ENCODE results near the gene KRT7. TPM values are rescaled to one million over a fixed set of nuclear protein-coding genes. Genes with fewer than 3 reads are reported as not detected.
A peak's percentile ranks its signal among the peaks of the same experiment; 100 is the strongest.

The KRT7 gene
- polyA plus RNA-seq, 1 experiment: 4.6 TPM

DNA sequence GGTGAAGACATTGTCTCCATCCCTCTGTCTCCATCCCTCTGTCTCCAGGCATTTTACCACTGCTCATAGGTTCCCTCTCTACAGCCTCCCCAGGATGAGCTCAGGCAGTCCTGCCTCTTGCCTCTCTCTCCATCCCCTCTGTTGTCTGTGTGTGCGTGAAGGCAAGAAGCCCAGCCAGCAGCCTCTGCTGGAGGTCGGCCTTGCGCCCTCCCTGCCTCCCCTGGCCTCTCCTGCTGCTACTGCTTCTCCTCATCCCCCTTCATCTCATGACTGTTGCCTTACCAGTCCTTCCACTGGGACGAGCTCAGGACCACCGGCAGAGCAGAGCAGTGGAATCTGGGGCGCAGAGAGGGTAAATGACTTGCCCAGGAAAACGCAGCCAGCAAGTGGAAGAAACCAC lies 44.4 kb upstream of the KRT7 start:
- TF ChIP-seq CTCF (IDR thresholded peaks at IDR 0.05; ENCODE audit: low read depth, low read length): no peak
- Histone ChIP-seq H3K9me3 (ENCODE audit: control insufficient read depth, insufficient read depth, low read length) (no peaks in the 10 kb centered on the region; the same call in 1 of the 2 replicates), H3K4me3 (ENCODE audit: low read depth, low read length) (no peak overlapping the region), H3K27ac (ENCODE audit: low read depth, low read length) (no peak overlapping the region), H3K27me3 (ENCODE audit: control insufficient read depth, insufficient read depth, low read length) (no peaks in the 10 kb centered on the region)
- ChIA-PET POLR2A (interaction anchor here (0.6 kb wide), 1 partner anchor 65 kb away, joined by 8 read pairs; no protein-coding TSS in a partner anchor), CTCF (no interaction called here)
- DNase-seq (ENCODE audit: low read depth, low spot score): no peak

GRCh38 chr12:52189376-52190174 lies 43.5 kb upstream of the KRT7 start:
- H3K27ac ChIP-seq (ENCODE audit: low read depth, low read length): peak overlapping the region; percentile 59
- H3K9me3 ChIP-seq (ENCODE audit: control insufficient read depth, insufficient read depth, low read length): no peaks in the 10 kb centered on the region; the same call in 1 of the 2 replicates
- POLR2A ChIA-PET: no interaction called here

GRCh38 chr12:52190860-52191729 lies 41.9 kb upstream of the KRT7 start:
- CTCF ChIA-PET: interaction anchor here (0.9 to 1.5 kb wide), 4 partner anchors 11 to 24 kb away, joined by 3 to 5 read pairs (median 4); no protein-coding TSS in a partner anchor
- H3K4me3 ChIP-seq (ENCODE audit: low read depth, low read length): no peak overlapping the region

More at GRCh38 chr12:52189376-52190174, 43.5 kb upstream of the KRT7 start:
- CTCF ChIA-PET: interaction anchor here (1.5 kb wide), 1 partner anchor 14 kb away, joined by 4 read pairs; no protein-coding TSS in a partner anchor
- H3K27me3 ChIP-seq (ENCODE audit: control insufficient read depth, insufficient read depth, low read length): no peaks in the 10 kb centered on the region
- DNase-seq (ENCODE audit: low read depth, low spot score): no peak
- no peak for TF ChIP-seq CTCF (IDR thresholded peaks at IDR 0.05; ENCODE audit: low read depth, low read length)
- H3K4me3 ChIP-seq (ENCODE audit: low read depth, low read length): no peak overlapping the region

More at GRCh38 chr12:52190860-52191729, 41.9 kb upstream of the KRT7 start:
- TF ChIP-seq CTCF (IDR thresholded peaks at IDR 0.05; ENCODE audit: low read depth, low read length): no peak
- POLR2A ChIA-PET: interaction anchor here (0.5 to 2.6 kb wide), 4 partner anchors 8 to 693 kb away, joined by 5 to 17 read pairs (median 8); no protein-coding TSS in a partner anchor
- no peaks in the 10 kb centered on the region; the same call in 1 of the 2 replicates for H3K9me3 ChIP-seq (ENCODE audit: control insufficient read depth, insufficient read depth, low read length)
- no peak for DNase-seq (ENCODE audit: low read depth, low spot score)
- H3K27me3 ChIP-seq (ENCODE audit: control insufficient read depth, insufficient read depth, low read length): no peaks in the 10 kb centered on the region
- H3K27ac ChIP-seq (ENCODE audit: low read depth, low read length): peak overlapping the region; percentile 85
